ENCODE results near the gene ABI3BP.

ABI3BP gene

DNA sequence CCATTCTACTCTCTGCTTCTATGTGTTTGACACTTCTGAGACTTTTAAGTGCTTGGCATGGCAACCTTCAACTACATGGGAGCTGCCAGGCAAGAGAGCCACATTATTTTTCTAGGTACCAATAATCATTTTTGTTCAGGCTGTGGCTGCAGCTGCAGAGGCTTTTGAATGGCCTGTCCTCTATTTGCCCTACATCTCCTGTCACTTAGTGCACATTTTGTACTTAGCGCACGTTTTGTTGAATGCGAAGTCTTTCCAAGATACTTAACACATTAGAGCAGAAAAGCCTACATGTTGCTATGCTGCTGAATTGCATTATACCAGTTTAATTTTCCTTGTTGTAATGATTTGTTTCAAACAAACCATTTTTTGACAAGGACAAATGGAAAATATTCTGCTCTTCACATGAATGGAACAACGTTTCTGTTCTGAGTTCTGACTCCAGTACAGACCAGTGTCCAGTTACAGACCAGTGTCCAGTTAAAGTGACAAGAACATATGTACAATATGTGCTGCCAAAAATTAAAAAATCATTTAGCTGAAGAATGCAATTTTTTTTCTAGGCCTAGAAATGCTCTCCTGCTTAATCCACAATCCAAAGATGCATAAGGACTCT is 113.9 kb downstream of the ABI3BP start:
- DNase-seq = no peak

DNA sequence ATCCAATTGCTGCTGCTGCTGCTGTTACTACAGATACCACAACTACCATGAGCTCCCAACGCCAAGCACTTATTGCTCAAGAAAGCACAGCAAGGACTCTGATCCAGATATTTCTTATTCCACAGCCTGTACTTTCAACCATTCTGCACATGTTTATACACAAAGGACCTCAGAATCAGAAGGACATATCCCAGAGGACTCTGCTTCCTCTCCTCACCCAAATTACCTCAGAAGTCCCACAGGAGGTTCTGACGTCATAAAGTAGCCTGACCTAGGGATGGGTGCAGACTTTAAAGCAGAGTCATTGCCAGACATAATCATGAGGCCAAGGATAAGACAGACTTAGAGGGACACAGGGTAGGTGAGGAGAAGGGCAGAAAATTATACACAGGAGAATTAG is 115.9 kb downstream of the ABI3BP start:
- DNase-seq = no peak

GRCh38 chr3:100875239-100875638 is 118.0 kb downstream of the ABI3BP start:
- no peak for DNase-seq

DNA sequence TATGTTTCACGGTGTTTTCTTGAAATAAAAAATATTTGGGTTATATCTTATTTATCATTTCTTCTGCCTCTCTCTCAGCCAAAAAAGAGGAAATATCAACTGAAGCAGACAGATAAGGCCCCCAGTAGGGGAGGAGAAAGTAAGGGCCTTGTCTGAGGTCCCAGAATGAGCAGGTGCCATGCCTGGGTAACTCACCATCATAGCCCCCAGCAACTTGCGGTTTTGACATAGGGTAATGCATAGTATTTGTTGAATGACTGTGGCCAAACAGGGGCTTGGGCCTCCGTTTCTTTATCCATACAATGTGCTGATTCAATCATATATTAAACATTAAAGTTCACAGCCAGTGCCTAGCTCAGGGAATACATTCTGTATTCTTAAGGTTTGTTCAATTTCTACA is 119.6 kb downstream of the ABI3BP start:
- no peak for DNase-seq

GRCh38 chr3:100871306-100871705 is 121.9 kb downstream of the ABI3BP start:
- DNase-seq = no peak

- no peak for DNase-seq
Observed at GRCh38 chr3:100869787-100870186, 123.4 kb downstream of the ABI3BP start.

DNA sequence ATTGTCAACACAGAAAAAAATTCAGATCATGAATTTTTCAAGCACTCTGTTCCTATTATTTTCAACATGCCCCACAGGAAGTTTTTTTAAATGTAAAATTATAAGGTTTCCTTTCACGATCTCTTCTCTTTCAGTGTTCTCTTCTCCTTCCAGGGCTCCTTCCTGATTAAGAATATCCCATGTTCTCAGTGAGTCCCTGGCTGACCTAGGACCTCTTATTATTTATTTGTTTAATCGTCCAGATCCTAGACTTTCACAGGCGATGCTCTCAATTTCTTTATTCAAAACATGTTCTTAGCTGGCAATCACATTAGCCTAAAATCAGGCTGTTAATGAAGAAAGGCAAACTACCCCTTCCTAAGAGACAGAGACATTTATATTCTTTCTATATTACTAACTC is 124.3 kb downstream of the ABI3BP start:
- DNase-seq = no peak

GRCh38 chr3:100868096-100868495 is 125.1 kb downstream of the ABI3BP start:
- DNase-seq = no peak

- DNase-seq = no peak
Observed at GRCh38 chr3:100865442-100865841, 127.8 kb downstream of the ABI3BP start.

GRCh38 chr3:100864471-100865250 is 128.6 kb downstream of the ABI3BP start:
- DNase-seq = no peak

GRCh38 chr3:100857863-100858262 is 135.4 kb downstream of the ABI3BP start:
- DNase-seq = no peak

DNA sequence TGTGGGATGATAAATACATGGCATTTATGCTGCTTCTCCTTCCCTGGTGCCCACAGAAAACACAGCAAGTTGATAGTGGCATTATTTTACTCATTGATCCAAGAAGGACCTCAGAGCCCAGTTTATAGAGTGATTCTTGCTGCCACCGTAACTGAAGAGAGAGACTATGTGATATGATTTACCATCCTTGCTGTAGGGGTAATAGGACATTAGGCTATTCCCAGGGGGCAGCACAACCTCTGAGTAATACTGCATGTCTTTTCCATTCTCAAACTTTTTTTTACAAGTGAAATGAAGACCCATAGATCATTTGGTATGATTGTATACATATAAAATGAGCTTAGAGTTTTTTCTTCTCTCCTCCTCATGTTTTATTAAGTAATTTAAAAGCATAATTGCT is 136.4 kb downstream of the ABI3BP start:
- DNase-seq = no peak

DNA sequence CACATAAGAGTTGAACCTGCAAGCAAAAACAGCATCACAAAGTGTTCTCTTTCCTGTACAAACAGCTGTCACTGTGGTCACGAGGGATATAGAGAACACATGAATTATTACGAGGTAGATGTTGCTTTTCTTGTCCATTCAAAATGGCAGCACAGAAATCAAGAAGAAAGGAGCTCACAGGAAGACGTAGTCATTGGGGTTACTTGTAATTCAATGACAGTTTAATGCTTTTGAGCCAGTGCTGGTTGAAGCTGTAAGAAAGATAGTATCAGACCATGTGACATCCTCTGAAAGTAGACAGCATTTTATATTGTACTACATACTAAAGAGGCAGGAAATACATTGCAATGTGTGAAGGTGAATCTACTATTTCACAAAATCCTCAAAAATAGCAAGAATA is 140.4 kb downstream of the ABI3BP start:
- DNase-seq = no peak

- no peak for DNase-seq
Observed at GRCh38 chr3:100850701-100851100, 142.5 kb downstream of the ABI3BP start.

- DNase-seq = no peak
Observed at GRCh38 chr3:100850156-100850555, 143.1 kb downstream of the ABI3BP start.

DNA sequence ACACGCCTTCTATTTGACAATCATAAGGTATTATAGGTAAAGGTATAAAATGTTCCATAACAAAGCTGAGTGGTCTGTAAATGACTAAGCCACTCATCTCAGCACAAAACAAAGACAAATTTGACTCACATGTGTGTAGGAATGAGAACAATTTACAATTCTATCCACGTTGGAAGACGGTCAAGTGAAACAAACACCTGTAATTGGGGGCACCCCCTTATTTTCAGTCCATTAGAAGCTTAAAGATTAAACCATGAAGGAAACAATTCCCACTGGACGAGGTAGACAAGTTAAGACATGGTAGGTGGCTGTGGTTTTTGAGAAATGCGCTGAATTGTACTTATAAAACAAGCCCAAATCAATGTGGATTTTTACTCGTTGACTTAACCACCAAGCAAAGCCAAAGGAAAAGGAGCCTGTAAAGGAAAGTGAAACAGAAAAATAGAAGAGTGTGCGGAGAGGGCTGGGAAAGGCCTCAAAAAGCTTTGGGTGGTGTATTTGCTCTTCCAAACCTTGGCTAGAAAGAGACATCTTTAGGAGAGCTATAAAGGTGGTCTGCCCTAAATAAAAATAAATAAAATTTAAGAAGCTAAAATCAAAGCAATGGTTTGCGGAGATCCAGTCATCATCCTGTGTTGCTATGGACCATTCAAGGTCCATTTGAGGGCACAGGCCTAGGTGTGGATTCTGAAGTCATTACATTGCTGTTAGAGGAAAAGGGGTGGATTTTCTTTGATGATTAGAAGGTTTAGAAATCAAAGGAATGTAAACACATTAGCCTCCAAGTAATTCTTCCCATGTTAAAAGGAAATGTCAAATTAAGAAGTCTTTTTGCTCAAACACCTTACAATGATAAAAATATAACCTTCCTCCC is 148.9 kb downstream of the ABI3BP start:
- DNase-seq = no peak

- no peak for DNase-seq
Observed at GRCh38 chr3:100838157-100838556, 155.1 kb downstream of the ABI3BP start.

DNA sequence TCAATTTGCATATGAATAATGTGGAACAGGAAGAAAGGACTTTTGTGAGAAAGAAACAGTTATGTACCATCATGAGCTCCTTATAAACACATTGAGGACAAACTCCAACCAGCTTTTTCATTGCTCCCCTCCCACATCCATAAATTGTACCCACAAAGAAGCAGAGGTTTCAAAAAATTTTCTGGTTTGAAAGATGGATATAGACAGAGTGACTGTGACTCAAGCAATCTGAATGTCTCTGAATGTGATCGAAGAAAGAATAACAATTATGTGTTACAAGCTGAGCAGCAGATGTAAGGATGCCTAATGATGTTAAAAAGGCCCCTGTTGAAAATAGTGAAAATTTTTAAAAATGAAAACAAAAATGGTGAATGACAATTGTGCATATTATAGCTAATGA is 156.6 kb downstream of the ABI3BP start:
- no peak for DNase-seq

DNA sequence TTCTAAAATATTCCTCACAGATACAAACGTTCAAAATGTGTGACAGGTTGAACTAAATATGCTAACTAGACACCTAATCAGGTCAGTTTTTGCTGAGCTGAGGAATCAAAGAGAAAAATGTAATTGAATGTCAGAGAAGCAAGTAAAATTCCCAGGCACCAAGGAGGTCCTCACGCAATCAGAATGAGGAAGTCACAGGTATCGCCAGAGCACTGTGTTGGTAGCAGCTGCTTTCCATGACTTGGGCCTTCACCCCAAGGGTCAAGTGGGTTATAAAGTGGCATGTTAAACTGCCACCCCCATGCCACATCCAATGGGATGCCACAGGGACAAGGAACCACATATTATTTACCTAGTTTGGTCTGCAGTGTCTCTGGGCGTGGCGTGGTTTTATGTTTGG is 158.9 kb downstream of the ABI3BP start:
- no peak for DNase-seq

- DNase-seq = no peak
Observed at GRCh38 chr3:100833483-100833882, 159.7 kb downstream of the ABI3BP start.

DNA sequence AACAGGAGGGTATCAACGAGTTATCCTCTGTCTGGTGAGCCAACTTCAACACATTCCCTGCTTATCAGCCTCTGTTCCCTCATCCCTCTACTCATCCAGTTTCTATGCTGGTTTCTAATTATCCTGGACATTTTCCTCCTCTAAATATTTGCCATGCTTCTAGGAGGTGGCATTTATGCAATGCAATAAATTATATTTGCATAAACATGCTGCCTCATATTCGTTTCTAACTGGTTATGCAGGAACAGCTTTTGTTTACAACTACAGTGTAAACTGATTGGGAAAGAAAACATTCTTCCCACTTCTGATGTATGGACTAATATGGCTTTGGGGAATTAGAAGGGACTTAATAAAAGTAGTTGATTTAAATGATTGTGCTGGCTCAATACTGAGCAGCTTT is 161.6 kb downstream of the ABI3BP start:
- DNase-seq = no peak

DNA sequence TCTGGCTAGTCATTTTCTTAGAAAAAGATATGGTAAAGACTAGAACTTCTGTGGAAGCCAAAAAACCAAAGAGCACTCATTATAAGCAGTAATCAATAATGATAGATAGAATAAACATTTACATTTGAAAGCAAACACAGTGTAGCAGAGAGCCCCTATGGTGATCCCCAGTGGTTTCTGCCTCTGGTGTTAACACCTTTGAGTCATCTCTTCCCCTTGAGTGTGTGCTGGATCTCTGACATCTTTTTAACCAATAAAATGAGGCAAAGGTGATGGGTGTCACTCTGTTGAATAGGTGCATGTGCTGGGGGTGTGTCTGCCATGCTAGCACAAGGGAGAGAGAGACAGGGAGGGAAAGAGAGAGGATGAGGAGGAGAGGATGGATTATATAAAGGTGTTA is 162.3 kb downstream of the ABI3BP start:
- no peak for DNase-seq

DNA sequence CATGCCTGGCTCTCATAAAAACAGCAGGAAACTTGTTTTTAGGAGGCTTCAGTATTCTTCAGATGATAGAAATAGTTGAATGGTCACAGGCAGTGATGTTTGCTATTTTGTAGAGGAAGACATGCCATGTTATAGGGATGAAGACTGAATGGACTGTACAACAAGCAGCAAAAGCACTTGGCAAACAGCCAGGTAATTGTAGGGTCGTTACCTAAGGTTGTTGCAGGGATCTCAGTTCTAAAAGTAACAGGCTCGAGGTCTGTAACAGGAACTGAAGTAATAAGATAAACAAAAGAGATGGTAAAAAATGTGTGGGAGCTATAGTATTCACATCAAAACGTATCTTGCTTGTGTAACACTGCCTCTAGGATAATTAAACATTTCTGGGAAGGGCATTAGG is 167.6 kb downstream of the ABI3BP start:
- no peak for DNase-seq

- no peak for DNase-seq
Observed at GRCh38 chr3:100815583-100815982, 177.6 kb downstream of the ABI3BP start.

All from SHP77 treated with DMSO at 0.1 percent for 48 hours (cell line).